HepG2 (cell line): ENCODE data around the gene ARPC3. TPM values are rescaled to one million over a fixed set of nuclear protein-coding genes. Genes with fewer than 3 reads are reported as not detected.

Experiments used
- GMEB1 ChIP-seq: sonication (generic); formaldehyde crosslinking; IDR thresholded peaks from 2 replicates; pipeline ENCODE4 v1.5.1; 2020; ENCODE audit warnings: missing genetic modification reagents, mild to moderate bottlenecking, borderline replicate concordance
- GTF3A ChIP-seq: sonication (generic); formaldehyde crosslinking; conservative IDR thresholded peaks from 2 replicates; pipeline ENCODE4 v1.4.0; 2020; ENCODE audit warnings: mild to moderate bottlenecking, missing genetic modification reagents
- KLF16 ChIP-seq, 2 experiments: sonication (generic) in 1 of 2; formaldehyde crosslinking in 1 of 2; IDR thresholded peaks; 2 replicates each; pipeline versions ENCODE4 v1.6.1 to v1.8.0; 2016 to 2023; ENCODE audit warnings: missing genetic modification reagents in 2 of 2, missing compliant biosample characterization in 1 of 2
- MAFG ChIP-seq: sonication (generic); formaldehyde crosslinking; IDR thresholded peaks from 2 replicates; pipeline ENCODE4 v1.5.1; 2020; ENCODE audit warnings: mild to moderate bottlenecking, missing genetic modification reagents
- SNRNP70 ChIP-seq: fragments of 200-400 bp; formaldehyde crosslinking; IDR thresholded peaks from 2 replicates; pipeline ENCODE4 v1.6.1; 2017; ENCODE audit warnings: mild to moderate bottlenecking, low read depth, low read length, moderate library complexity
- THAP8 ChIP-seq: sonication (generic); formaldehyde crosslinking; IDR thresholded peaks from 2 replicates; pipeline ENCODE4 v1.5.1; 2020; ENCODE audit warnings: missing genetic modification reagents, mild to moderate bottlenecking, borderline replicate concordance
- ZBTB3 ChIP-seq: sonication (generic); formaldehyde crosslinking; IDR thresholded peaks from 2 replicates; pipeline ENCODE4 v1.4.0; 2020; ENCODE audit warnings: low read depth, mild to moderate bottlenecking, moderate library complexity, missing genetic modification reagents, borderline replicate concordance
- ZFP37 ChIP-seq: sonication (generic); formaldehyde crosslinking; IDR thresholded peaks from 2 replicates; pipeline ENCODE4 v1.4.0; 2020; ENCODE audit warnings: missing genetic modification reagents, borderline replicate concordance
- ZNF281 ChIP-seq: sonication (generic); formaldehyde crosslinking; IDR thresholded peaks from 2 replicates; pipeline ENCODE4 v1.4.0; 2020; ENCODE audit warnings: missing genetic modification reagents, borderline replicate concordance
- ZNF367 ChIP-seq: sonication (generic); formaldehyde crosslinking; IDR thresholded peaks from 2 replicates; pipeline ENCODE4 v1.4.0; 2020; ENCODE audit warnings: missing genetic modification reagents, borderline replicate concordance
- ZNF550 ChIP-seq: sonication (generic); formaldehyde crosslinking; IDR thresholded peaks from 2 replicates; pipeline ENCODE4 v1.4.0; 2020; ENCODE audit warnings: mild to moderate bottlenecking, missing genetic modification reagents, borderline replicate concordance
- ZNF646 ChIP-seq: sonication (generic); formaldehyde crosslinking; IDR thresholded peaks from 2 replicates; pipeline ENCODE4 v1.9.0; 2021; ENCODE audit warnings: mild to moderate bottlenecking, missing genetic modification reagents
- polyA plus RNA-seq, 8 experiments: library from polyadenylated mRNA; depleted of rRNA in 3 of 8; stranded (reverse) in 7 of 8; unstranded in 1 of 8; fragments of >200 nt; fragmentation: Illumina TruSeq in 4 of 8; extraction: Trizol in 4 of 8; gene quantifications; 2 replicates each; pipeline versions ENCODE4 v1.2.1 to v1.2.3, GENCODE V29; 2011 to 2016; ENCODE audit warnings: low read depth in 4 of 8, missing spikeins in 1 of 8, mixed read lengths in 1 of 8; ENCODE audit not compliant: insufficient read depth in 1 of 8
- total RNA-seq, 5 experiments: library from RNA; depleted of rRNA; stranded (reverse); fragments of >200 nt; fragmentation: Illumina TruSeq; extraction: Trizol; gene quantifications; 2 replicates each; pipeline ENCODE4 v1.2.3, GENCODE V29; 2016; ENCODE audit warnings: low read depth in 1 of 5

The ARPC3 gene
- total and polyA plus RNA-seq, 2 of the 13 experiments (the other 11 are each of a cell fraction or from before 2014, with no cell fraction given) = 32.7 to 234 TPM

GRCh38 chr12:110403146-110403975, 46.8 kb downstream of the ARPC3 start, which contains the start of gene ANAPC7 (continued):
- TF ChIP-seq GMEB1 (CRISPR knock-in tag) = no peak
- TF ChIP-seq MAFG (CRISPR knock-in tag) = no peak
- TF ChIP-seq KLF16 (CRISPR knock-in tag; IDR thresholded peaks at IDR 0.05) = peak; percentile 17 to 51; a peak in 1 of 4 replicates
- no peak for TF ChIP-seq THAP8 (CRISPR knock-in tag)
- no peak for TF ChIP-seq ZNF550 (CRISPR knock-in tag)
- TF ChIP-seq ZNF367 = no peak
- no peak; the same call in 1 of the 2 replicates for TF ChIP-seq ZBTB3
- TF ChIP-seq ZFP37 (CRISPR knock-in tag) = no peak
- no peak for TF ChIP-seq SNRNP70
- TF ChIP-seq GTF3A (CRISPR knock-in tag) = no peak
- TF ChIP-seq ZNF646 = no peak
- peak; percentile 46; the same call in 1 of the 2 replicates for TF ChIP-seq ZNF281 (CRISPR knock-in tag)
